EH (cell line): ENCODE measurements around the gene HOXA11.

Experiments
- DNase-seq: peaks from one replicate; pipeline ENCODE4 v3.0.0-alpha.2; 2015; ENCODE audit warnings: low read depth

HOXA11 gene

GRCh38 chr7:27192546-27193334, 7.7 kb upstream of the HOXA11 start:
- peak; percentile 90 for DNase-seq

GRCh38 chr7:27191833-27192545, 7.0 kb upstream of the HOXA11 start:
- DNase-seq = peak; percentile 75

GRCh38 chr7:27191161-27191731, 6.2 kb upstream of the HOXA11 start:
- DNase-seq = peak; percentile 68

- peak; percentile 46 for DNase-seq
Observed at GRCh38 chr7:27189997-27190748, 5.1 kb upstream of the HOXA11 start.

- peak; percentile 90 for DNase-seq
Observed at GRCh38 chr7:27189295-27189996, 4.4 kb upstream of the HOXA11 start.

GRCh38 chr7:27188386-27189294, 3.6 kb upstream of the HOXA11 start:
- peak; percentile 89 for DNase-seq

GRCh38 chr7:27187475-27188385, 2.7 kb upstream of the HOXA11 start:
- peak; percentile 72 for DNase-seq

- DNase-seq = peak; percentile 80
Observed at GRCh38 chr7:27186668-27187474, 1.8 kb upstream of the HOXA11 start.

- peak; percentile 54 for DNase-seq
Observed at GRCh38 chr7:27185854-27186667, 1.0 kb upstream of the HOXA11 start.

- peak; percentile 56 for DNase-seq
Observed at GRCh38 chr7:27184337-27185012, 557 bp downstream of the HOXA11 start.

GRCh38 chr7:27183682-27184336, 1.2 kb downstream of the HOXA11 start:
- DNase-seq = peak; percentile 40

- DNase-seq = peak; percentile 48
Observed at GRCh38 chr7:27182861-27183681, 2.0 kb downstream of the HOXA11 start.

GRCh38 chr7:27182285-27182841, 2.7 kb downstream of the HOXA11 start:
- peak; percentile 42 for DNase-seq

- peak; percentile 74 for DNase-seq
Observed at GRCh38 chr7:27181795-27182275, 3.2 kb downstream of the HOXA11 start.
